GM12878 (cell line): ENCODE measurements around the gene AKAP12. TPM values are rescaled to one million over a fixed set of nuclear protein-coding genes. Genes with fewer than 3 reads are reported as not detected.

Experiments
- ATAC-seq: fragments of 200-7000 bp; cut with Tn5 transposase; 3 replicates; pipeline ENCODE4 v1.9.1; 2020; ENCODE audit warnings: mild to moderate bottlenecking, moderate library complexity
- BruUV-seq: library from RNA; stranded (reverse); fragments of 400-500 nt; replicated peaks from 2 replicates; lab custom pipeline; 2021; lab: Mats Ljungman, UMichigan
- CTCF ChIA-PET: fragments of 300-600 bp; sonication (Branson Sonifier 250); formaldehyde crosslinking; extraction: SDS; loops from one replicate; lab custom pipeline; 2021; ENCODE audit warnings: inconsistent platforms; lab: Yijun Ruan, JAX
- POLR2A ChIA-PET: fragments of 350-600 bp; formaldehyde crosslinking; extraction: SDS; loops from one replicate; lab custom pipeline; 2021; ENCODE audit warnings: inconsistent platforms; lab: Charles Lee
- RAD21 ChIA-PET: fragments of 300-600 bp; sonication (Branson Sonifier 250); formaldehyde crosslinking; loops from one replicate; lab custom pipeline; 2023; ENCODE audit warnings: antibody characterized with exemption; ENCODE audit not compliant: unreplicated experiment; lab: Charles Lee
- SMC1A ChIA-PET: fragments of 300-600 bp; sonication (Branson Sonifier 250); formaldehyde crosslinking; loops from one replicate; lab custom pipeline; 2023; ENCODE audit not compliant: unreplicated experiment, uncharacterized antibody; lab: Charles Lee
- DNase-seq: peaks from one replicate; pipeline ENCODE4 v3.0.0-alpha.2; 2011; ENCODE audit warnings: low read depth, low spot score
- FAIRE-seq: peaks from 3 replicates; lab custom pipeline; 2011; peaks lifted over from hg19 to GRCh38; lab: Jason Lieb, UNC
- H2AFZ ChIP-seq: 2 replicates; pipeline ENCODE4 v1.6.0; 2011; ENCODE audit warnings: low read depth, low read length, control low read depth; ENCODE audit not compliant: control insufficient read depth
- H3K27ac ChIP-seq: 2 replicates; pipeline ENCODE4 v1.5.1; 2011; ENCODE audit warnings: control low read depth; ENCODE audit not compliant: control insufficient read depth, insufficient read depth
- H3K27me3 ChIP-seq, 2 experiments: replicated peaks in 1 of 2; 2 replicates each; pipeline versions ENCODE4 v1.6.0 to v1.6.1; 2011; ENCODE audit warnings: low read length in 1 of 2; ENCODE audit not compliant: control insufficient read depth in 2 of 2, insufficient read depth in 2 of 2
- H3K36me3 ChIP-seq, 2 experiments: 2 replicates each; pipeline ENCODE4 v1.5.1; 2011; ENCODE audit warnings: low read length in 1 of 2; ENCODE audit not compliant: control insufficient read depth in 2 of 2, insufficient read depth in 2 of 2
- H3K4me1 ChIP-seq: 2 replicates; pipeline ENCODE4 v1.6.1; 2011; ENCODE audit warnings: mild to moderate bottlenecking, low read length, moderate library complexity, mixed read lengths; ENCODE audit not compliant: control insufficient read depth, insufficient read depth
- H3K4me2 ChIP-seq: 2 replicates; pipeline ENCODE4 v1.6.0; 2011; ENCODE audit warnings: control low read depth; ENCODE audit not compliant: control insufficient read depth, insufficient read depth
- H3K4me3 ChIP-seq: fragments of 200-600 bp; sonication (generic); 2 replicates; pipeline ENCODE4 v1.5.1; 2016
- H3K79me2 ChIP-seq: 2 replicates; pipeline ENCODE4 v1.6.0; 2011; ENCODE audit warnings: low read length; ENCODE audit not compliant: control insufficient read depth, insufficient read depth
- H3K9ac ChIP-seq: 2 replicates; pipeline ENCODE4 v1.8.0; 2011; ENCODE audit warnings: low read length, control low read depth, mixed read lengths; ENCODE audit not compliant: control insufficient read depth, insufficient read depth
- H3K9me3 ChIP-seq: replicated peaks from 3 replicates; pipeline ENCODE4 v1.5.1; 2011; ENCODE audit warnings: mild to moderate bottlenecking, low read length; ENCODE audit not compliant: control insufficient read depth, insufficient read depth
- H4K20me1 ChIP-seq: 2 replicates; pipeline ENCODE4 v1.6.0; 2011; ENCODE audit not compliant: control insufficient read depth, insufficient read depth
- ASH2L ChIP-seq: fragments of 300-600, 200-600 bp; sonication (generic); IDR thresholded peaks from 2 replicates; pipeline ENCODE4 v1.6.1; 2017; ENCODE audit warnings: low read depth, mild to moderate bottlenecking, borderline replicate concordance
- ATF2 ChIP-seq: IDR thresholded peaks from 2 replicates; pipeline ENCODE4 v1.6.1; 2012; ENCODE audit warnings: low read length, inconsistent platforms
- BCL11A ChIP-seq: IDR thresholded peaks from 2 replicates; pipeline ENCODE4 v1.6.1; 2011; ENCODE audit warnings: low read depth, low read length
- CEBPB ChIP-seq, 2 experiments: fragments of 150-350 bp in 1 of 2; IDR thresholded peaks; 2 replicates each; pipeline ENCODE4 v1.6.1; 2012 to 2014; ENCODE audit warnings: low read depth in 2 of 2, low read length in 2 of 2, borderline replicate concordance in 1 of 2, inconsistent platforms in 1 of 2
- CHD4 ChIP-seq: fragments of 200-600 bp; sonication (generic); IDR thresholded peaks from 2 replicates; pipeline ENCODE4 v1.6.1; 2016; ENCODE audit warnings: mild to moderate bottlenecking
- CTCF ChIP-seq, 3 experiments: IDR thresholded peaks in 2 of 3; conservative IDR thresholded peaks in 1 of 3; 2 replicates each; pipeline ENCODE4 v1.5.1; 2011; ENCODE audit warnings: low read depth in 3 of 3, low read length in 3 of 3, mild to moderate bottlenecking in 3 of 3, control low read depth in 2 of 3, moderate library complexity in 2 of 3, inconsistent platforms in 1 of 3, mixed read lengths in 1 of 3; ENCODE audit not compliant: control insufficient read depth in 2 of 3, insufficient read depth in 1 of 3; ENCODE audit errors: extremely low read depth in 1 of 3
- E2F8 ChIP-seq: fragments of 450-650 bp; IDR thresholded peaks from 2 replicates; pipeline ENCODE4 v1.6.1; 2018; ENCODE audit warnings: mild to moderate bottlenecking, low read depth, moderate library complexity; ENCODE audit not compliant: partially characterized antibody
- EED ChIP-seq: sonication (generic); IDR thresholded peaks from 2 replicates; pipeline ENCODE4 v1.6.1; 2016; ENCODE audit warnings: antibody characterized with exemption, low read depth
- ETV6 ChIP-seq, 2 experiments: fragments of 450-650 bp in 1 of 2; IDR thresholded peaks in 1 of 2; conservative IDR thresholded peaks in 1 of 2; 2 replicates each; pipeline ENCODE4 v1.6.1; 2014; ENCODE audit warnings: antibody characterized with exemption in 1 of 2, borderline replicate concordance in 1 of 2, low read depth in 1 of 2, mild to moderate bottlenecking in 1 of 2, moderate library complexity in 1 of 2
- MTA2 ChIP-seq: fragments of 450-650 bp; IDR thresholded peaks from 2 replicates; pipeline ENCODE4 v1.6.1; 2016; ENCODE audit warnings: low read depth, mild to moderate bottlenecking, moderate library complexity
- REST ChIP-seq: IDR thresholded peaks from 2 replicates; pipeline ENCODE4 v1.6.1; 2012; ENCODE audit warnings: mild to moderate bottlenecking, low read depth, low read length
- STAT3 ChIP-seq: IDR thresholded peaks from 2 replicates; pipeline ENCODE4 v1.6.1; 2011; ENCODE audit warnings: low read depth, low read length, improper control_type of control experiment
- YBX1 ChIP-seq: fragments of 450-650 bp; IDR thresholded peaks from 2 replicates; pipeline ENCODE4 v1.6.1; 2016; ENCODE audit warnings: antibody characterized with exemption
- ZNF217 ChIP-seq: fragments of 450-650 bp; IDR thresholded peaks from 2 replicates; pipeline ENCODE4 v1.6.1; 2017; ENCODE audit warnings: antibody characterized with exemption, mild to moderate bottlenecking
- WGBS: methylation state at CpG from one replicate; pipeline ENCODE4 v1.1.6; 2016; ENCODE audit warnings: low lambda C conversion rate; ENCODE audit not compliant: insufficient replicate concordance, insufficient coverage; ENCODE audit errors: missing lambda C conversion rate; 5-methylcytosine and 5-hydroxymethylcytosine counted together
- in situ Hi-C: fragments of 300-500 bp; cut with MboI; formaldehyde crosslinking; loops from 9 replicates; pipeline ENCODE4 v1.14.3; 2018; ENCODE audit warnings: mixed read lengths
- intact Hi-C: fragments of 100-400 bp; cut with micrococcal nuclease; formaldehyde crosslinking; loops from one replicate; pipeline ENCODE4 v1.14.2; 2022; ENCODE audit not compliant: unreplicated experiment
- polyA plus RNA-seq, 11 experiments: library from polyadenylated mRNA; depleted of rRNA in 4 of 11; unstranded in 6 of 11; stranded (reverse) in 5 of 11; fragments of >200 nt; fragmentation: Nextera tagmentation in 4 of 11; fragmentation: Illumina TruSeq in 1 of 11; extraction: Ambion mirVana in 4 of 11; extraction: Trizol in 1 of 11; gene quantifications; 1 replicate in 1 of 11; 2 replicates in 10 of 11; pipeline versions ENCODE4 v1.2.1 to v1.2.3, GENCODE V29; 2011 to 2016; ENCODE audit warnings: inconsistent platforms in 2 of 11, missing spikeins in 2 of 11, low read depth in 1 of 11
- total RNA-seq, 4 experiments: library from RNA; depleted of rRNA in 3 of 4; stranded (reverse); fragments of >200 nt in 3 of 4; fragmentation: Illumina TruSeq in 1 of 4; extraction: Trizol in 1 of 4; gene quantifications; 2 replicates each; pipeline versions ENCODE4 v1.2.1 to v1.2.3, GENCODE V29; 2013 to 2021

Gene AKAP12
- total and polyA plus RNA-seq, 10 of the 15 experiments (the other 5 are each of a cell fraction or from before 2014, with no cell fraction given): under 0.01 to 0.72 (median 0.06) TPM; not detected in 4

- TF ChIP-seq REST: no peak
These were observed 58.1 kb downstream of the AKAP12 start (continued) for GRCh38 chr6:151297886-151298285.

- 71% methylated on average over 4 of the region's 4 CpGs for WGBS
- Histone ChIP-seq H3K27ac (no peak overlapping the region), H3K4me3 (no peak overlapping the region), H3K9me3 (no peaks in the 10 kb centered on the region), H3K4me1 (no peaks in the 10 kb centered on the region), H4K20me1 (no peaks in the 10 kb centered on the region), H2AFZ (no peak overlapping the region), H3K9ac (no peak overlapping the region), H3K4me2 (no peak overlapping the region), H3K27me3 (0 out of 4 replicates have a peak, but pooled peaks cover 0 to 5% of the 10 kb centered on the region in 2 experiments), H3K79me2 (no peaks in the 10 kb centered on the region), H3K36me3 (no peaks in the 10 kb centered on the region)
- ChIA-PET RAD21 (no interaction called here), CTCF (no interaction called here), SMC1A (no interaction called here), POLR2A (no interaction called here)
- no peak for FAIRE-seq
- no TSS peak for BruUV-seq
- in situ Hi-C loops (no loop called here), intact Hi-C loops (no loop called here)
- no peak for ATAC-seq
- DNase-seq: no peak
- TF ChIP-seq CHD4 (no peak), BCL11A (no peak), ETV6 (conservative IDR thresholded peaks at IDR 0.05 in 1 of 2, IDR thresholded peaks at IDR 0.05 in 1 of 2; ENCODE audit: borderline replicate concordance in 1 of 2, low read depth in 1 of 2) (no peak), CTCF (IDR thresholded peaks at IDR 0.05 in 2 of 3, conservative IDR thresholded peaks at IDR 0.05 in 1 of 3; ENCODE audit: control insufficient read depth in 2 of 3, extremely low read depth in 1 of 3, insufficient read depth in 1 of 3, low read depth in 3 of 3, low read length in 3 of 3) (no peak), YBX1 (no peak), EED (no peak), ATF2 (no peak), MTA2 (no peak), ASH2L (no peak), CEBPB (IDR thresholded peaks at IDR 0.05; ENCODE audit: borderline replicate concordance in 1 of 2, low read depth in 2 of 2, low read length in 2 of 2) (no peak), STAT3 (no peak), E2F8 (no peak), ZNF217 (no peak)
These were observed 59.2 kb downstream of the AKAP12 start for GRCh38 chr6:151299011-151299410.
